Smooth muscle cell (in vitro differentiated cells): ENCODE results near the gene NPBWR2. TPM values are rescaled to one million over a fixed set of nuclear protein-coding genes. Genes with fewer than 3 reads are reported as not detected.

Experiments used
- DNase-seq: peaks from one replicate; lab custom pipeline; 2025; ENCODE audit not compliant: unreplicated experiment; lab: John Stamatoyannopoulos, UW
- H2AFZ ChIP-seq: fragments of 200-600 bp; sonication (generic); 2 replicates; pipeline ENCODE4 v1.6.0; 2016; ENCODE audit warnings: antibody characterized with exemption, low read depth, mild to moderate bottlenecking
- H3F3A ChIP-seq: fragments of 200-600 bp; sonication (generic); 2 replicates; pipeline ENCODE4 v1.6.0; 2017; ENCODE audit warnings: antibody characterized with exemption, low read depth
- H3K27ac ChIP-seq: fragments of 200-600 bp; sonication (generic); 2 replicates; pipeline ENCODE4 v1.5.1; 2016; ENCODE audit warnings: low read depth, mild to moderate bottlenecking
- H3K27me3 ChIP-seq: fragments of 200-600 bp; sonication (generic); 2 replicates; pipeline ENCODE4 v1.6.1; 2016; ENCODE audit warnings: low read depth, mild to moderate bottlenecking
- H3K36me3 ChIP-seq: fragments of 200-600 bp; sonication (generic); 2 replicates; pipeline ENCODE4 v1.5.1; 2016; ENCODE audit warnings: low read depth
- H3K4me1 ChIP-seq: fragments of 200-600 bp; sonication (generic); 2 replicates; pipeline ENCODE4 v1.5.1; 2016; ENCODE audit warnings: low read depth
- H3K4me2 ChIP-seq: fragments of 200-600 bp; sonication (generic); 2 replicates; pipeline ENCODE4 v1.6.0; 2016; ENCODE audit warnings: mild to moderate bottlenecking
- H3K4me3 ChIP-seq: fragments of 200-600 bp; sonication (generic); 2 replicates; pipeline ENCODE4 v1.5.1; 2016; ENCODE audit warnings: mild to moderate bottlenecking
- H3K79me2 ChIP-seq: fragments of 200-600 bp; sonication (generic); 2 replicates; pipeline ENCODE4 v1.6.0; 2016; ENCODE audit warnings: low read depth, mild to moderate bottlenecking
- H3K9ac ChIP-seq: fragments of 200-600 bp; sonication (generic); 2 replicates; pipeline ENCODE4 v1.6.0; 2016; ENCODE audit warnings: low read depth
- H3K9me3 ChIP-seq: fragments of 200-600 bp; sonication (generic); replicated peaks from 2 replicates; pipeline ENCODE4 v1.5.1; 2016; ENCODE audit warnings: low read depth
- H4K20me1 ChIP-seq: fragments of 200-600 bp; sonication (generic); 2 replicates; pipeline ENCODE4 v1.6.0; 2016; ENCODE audit warnings: low read depth
- WGBS: methylation state at CpG from one replicate; pipeline ENCODE4 v1.1.7; 2016; ENCODE audit warnings: low lambda C conversion rate; 5-methylcytosine and 5-hydroxymethylcytosine counted together
- polyA plus RNA-seq: library from polyadenylated mRNA; unstranded; fragments of >200 nt; fragmentation: Nextera tagmentation; extraction: Ambion mirVana; gene quantifications from 2 replicates; pipeline ENCODE4 v1.2.1, GENCODE V29; 2016
- total RNA-seq: library from RNA; depleted of rRNA; stranded (reverse); fragments of >200 nt; gene quantifications from 2 replicates; pipeline ENCODE4 v1.2.3, GENCODE V29; 2014
- TF ChIP-seq, protein P1 (sequence below): fragments of 200-600 bp; sonication (generic); IDR thresholded peaks from 2 replicates; pipeline ENCODE4 v1.5.1; 2017; ENCODE audit warnings: borderline replicate concordance, mild to moderate bottlenecking, antibody characterized with exemption; ENCODE audit not compliant: insufficient read depth, poor library complexity, severe bottlenecking

Gene NPBWR2
- total and polyA plus RNA-seq, 2 experiments from 2014 or later, result not detected

DNA sequence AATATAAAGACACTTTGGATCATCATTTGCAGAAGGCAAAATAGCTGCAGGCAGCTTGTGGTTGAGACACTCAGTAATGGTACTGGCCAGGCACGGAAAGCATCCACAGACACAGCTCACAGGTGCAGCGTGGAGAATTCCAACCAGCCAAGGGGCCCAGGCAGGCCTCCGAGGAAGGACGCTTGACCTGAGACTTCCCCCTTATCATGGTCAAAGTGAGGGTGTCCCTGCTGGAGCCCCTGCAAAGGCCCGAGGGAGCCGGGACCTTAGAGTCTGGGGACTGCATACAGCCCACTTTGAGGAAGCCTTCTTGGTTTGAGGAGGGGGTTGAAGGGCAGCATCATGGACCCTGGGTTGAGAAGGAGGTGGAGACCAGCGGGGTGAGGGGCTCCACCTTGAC lies 41.8 kb upstream of the NPBWR2 start:
- no peak for DNase-seq
- 91% methylated on average over 7 of the region's 7 CpGs for WGBS
- H4K20me1 ChIP-seq, result no peaks in the 10 kb centered on the region
- no peaks in the 10 kb centered on the region for H3K27me3 ChIP-seq
- no peak overlapping the region for H3K4me3 ChIP-seq
- H3F3A ChIP-seq, result no peaks in the 10 kb centered on the region
- no peak overlapping the region for H2AFZ ChIP-seq
- no peaks in the 10 kb centered on the region for H3K36me3 ChIP-seq
- no peak overlapping the region for H3K27ac ChIP-seq
- TF ChIP-seq, protein P1, sequence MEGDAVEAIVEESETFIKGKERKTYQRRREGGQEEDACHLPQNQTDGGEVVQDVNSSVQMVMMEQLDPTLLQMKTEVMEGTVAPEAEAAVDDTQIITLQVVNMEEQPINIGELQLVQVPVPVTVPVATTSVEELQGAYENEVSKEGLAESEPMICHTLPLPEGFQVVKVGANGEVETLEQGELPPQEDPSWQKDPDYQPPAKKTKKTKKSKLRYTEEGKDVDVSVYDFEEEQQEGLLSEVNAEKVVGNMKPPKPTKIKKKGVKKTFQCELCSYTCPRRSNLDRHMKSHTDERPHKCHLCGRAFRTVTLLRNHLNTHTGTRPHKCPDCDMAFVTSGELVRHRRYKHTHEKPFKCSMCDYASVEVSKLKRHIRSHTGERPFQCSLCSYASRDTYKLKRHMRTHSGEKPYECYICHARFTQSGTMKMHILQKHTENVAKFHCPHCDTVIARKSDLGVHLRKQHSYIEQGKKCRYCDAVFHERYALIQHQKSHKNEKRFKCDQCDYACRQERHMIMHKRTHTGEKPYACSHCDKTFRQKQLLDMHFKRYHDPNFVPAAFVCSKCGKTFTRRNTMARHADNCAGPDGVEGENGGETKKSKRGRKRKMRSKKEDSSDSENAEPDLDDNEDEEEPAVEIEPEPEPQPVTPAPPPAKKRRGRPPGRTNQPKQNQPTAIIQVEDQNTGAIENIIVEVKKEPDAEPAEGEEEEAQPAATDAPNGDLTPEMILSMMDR, result no peak
- H3K4me2 ChIP-seq, result no peak overlapping the region
- H3K4me1 ChIP-seq, result peaks cover 19% of the 10 kb centered on the region
- no peaks in the 10 kb centered on the region for H3K79me2 ChIP-seq
- no peak overlapping the region for H3K9ac ChIP-seq
- no peaks in the 10 kb centered on the region for H3K9me3 ChIP-seq

DNA sequence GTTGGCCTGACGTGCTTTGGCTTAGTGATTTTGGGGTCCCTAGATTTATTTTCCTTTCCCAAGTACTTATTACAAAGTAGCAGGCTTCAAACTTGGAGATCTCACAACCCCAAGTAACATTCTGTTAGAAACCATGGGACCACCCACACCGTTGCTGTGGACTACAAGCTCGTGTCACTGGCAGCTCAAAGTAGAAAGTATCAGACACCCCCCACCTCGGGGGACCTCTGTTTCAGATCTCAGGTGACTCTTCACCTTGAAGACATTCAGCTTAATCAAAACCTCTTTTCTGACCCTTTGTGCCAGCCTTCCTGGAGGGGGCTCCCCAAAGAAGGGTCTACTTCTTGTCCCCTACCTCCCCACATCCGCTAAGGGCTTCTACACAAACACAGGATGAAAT lies 41.2 kb upstream of the NPBWR2 start:
- DNase-seq, result no peak
- WGBS, result 83% methylated on average over 5 of the region's 5 CpGs

GRCh38 chr20:64146936-64147477 lies 39.6 kb upstream of the NPBWR2 start:
- Histone ChIP-seq H3K36me3 (no peaks in the 10 kb centered on the region), H3K9me3 (no peaks in the 10 kb centered on the region), H3F3A (no peaks in the 10 kb centered on the region), H3K27ac (no peak overlapping the region), H3K4me2 (no peak overlapping the region), H2AFZ (no peak overlapping the region), H3K79me2 (no peaks in the 10 kb centered on the region), H3K9ac (no peak overlapping the region), H3K27me3 (no peaks in the 10 kb centered on the region), H3K4me1 (peaks cover 24% of the 10 kb centered on the region), H4K20me1 (no peaks in the 10 kb centered on the region), H3K4me3 (no peak overlapping the region)
- TF ChIP-seq, protein P1, result no peak
- no peak for DNase-seq
- WGBS, result 85% methylated on average over 12 of the region's 12 CpGs

More for the DNA sequence above, 41.2 kb upstream of the NPBWR2 start:
- no peaks in the 10 kb centered on the region for H3K36me3 ChIP-seq
- no peak overlapping the region for H3K4me3 ChIP-seq
- H2AFZ ChIP-seq, result no peak overlapping the region
- H3K9me3 ChIP-seq, result no peaks in the 10 kb centered on the region
- TF ChIP-seq, protein P1, result no peak
- H3K27me3 ChIP-seq, result no peaks in the 10 kb centered on the region
- no peaks in the 10 kb centered on the region for H4K20me1 ChIP-seq
- peaks cover 19% of the 10 kb centered on the region for H3K4me1 ChIP-seq
- no peaks in the 10 kb centered on the region for H3F3A ChIP-seq
- no peak overlapping the region for H3K27ac ChIP-seq
- no peaks in the 10 kb centered on the region for H3K79me2 ChIP-seq
- H3K4me2 ChIP-seq, result no peak overlapping the region
- no peak overlapping the region for H3K9ac ChIP-seq

- Histone ChIP-seq H3K4me3 (no peak overlapping the region), H3K4me2 (no peak overlapping the region)
Measured at GRCh38 chr20:64146301-64146935, 39.1 kb upstream of the NPBWR2 start.

More at GRCh38 chr20:64146301-64146935, 39.1 kb upstream of the NPBWR2 start:
- TF ChIP-seq, protein P1, result no peak
- Histone ChIP-seq H2AFZ (no peak overlapping the region), H3K36me3 (no peaks in the 10 kb centered on the region), H3K27me3 (no peaks in the 10 kb centered on the region), H3K9me3 (no peaks in the 10 kb centered on the region), H3K4me1 (peaks cover 18% of the 10 kb centered on the region), H3F3A (no peaks in the 10 kb centered on the region), H4K20me1 (no peaks in the 10 kb centered on the region), H3K9ac (no peak overlapping the region), H3K79me2 (no peaks in the 10 kb centered on the region), H3K27ac (no peak overlapping the region)
- 77% methylated on average over 7 of the region's 7 CpGs for WGBS
- no peak for DNase-seq
